ENCODE data around the gene CDH1.

DNA sequence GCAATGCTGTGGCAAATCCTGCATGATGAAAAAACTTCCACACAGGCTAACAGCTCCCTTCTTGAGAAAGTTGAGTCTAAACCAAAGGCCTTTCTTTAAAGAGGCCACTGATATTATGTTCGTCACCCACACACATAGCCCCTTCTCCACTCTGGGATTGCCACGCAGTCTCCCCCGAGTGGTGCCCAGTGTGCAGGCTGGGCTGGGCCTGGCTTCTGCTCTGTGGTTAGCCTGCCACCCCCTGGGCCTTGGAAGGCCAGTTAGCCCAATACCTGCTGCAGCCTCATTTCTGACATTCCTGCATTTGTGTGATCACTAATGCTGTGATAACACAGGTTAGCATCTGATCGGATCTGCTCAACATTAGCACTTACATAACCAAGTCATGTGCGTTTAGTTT is 47.2 kb upstream of the CDH1 start:
- no peak for TF ChIP-seq POLR2A (IDR thresholded peaks at IDR 0.05)
- TF ChIP-seq, protein P1, sequence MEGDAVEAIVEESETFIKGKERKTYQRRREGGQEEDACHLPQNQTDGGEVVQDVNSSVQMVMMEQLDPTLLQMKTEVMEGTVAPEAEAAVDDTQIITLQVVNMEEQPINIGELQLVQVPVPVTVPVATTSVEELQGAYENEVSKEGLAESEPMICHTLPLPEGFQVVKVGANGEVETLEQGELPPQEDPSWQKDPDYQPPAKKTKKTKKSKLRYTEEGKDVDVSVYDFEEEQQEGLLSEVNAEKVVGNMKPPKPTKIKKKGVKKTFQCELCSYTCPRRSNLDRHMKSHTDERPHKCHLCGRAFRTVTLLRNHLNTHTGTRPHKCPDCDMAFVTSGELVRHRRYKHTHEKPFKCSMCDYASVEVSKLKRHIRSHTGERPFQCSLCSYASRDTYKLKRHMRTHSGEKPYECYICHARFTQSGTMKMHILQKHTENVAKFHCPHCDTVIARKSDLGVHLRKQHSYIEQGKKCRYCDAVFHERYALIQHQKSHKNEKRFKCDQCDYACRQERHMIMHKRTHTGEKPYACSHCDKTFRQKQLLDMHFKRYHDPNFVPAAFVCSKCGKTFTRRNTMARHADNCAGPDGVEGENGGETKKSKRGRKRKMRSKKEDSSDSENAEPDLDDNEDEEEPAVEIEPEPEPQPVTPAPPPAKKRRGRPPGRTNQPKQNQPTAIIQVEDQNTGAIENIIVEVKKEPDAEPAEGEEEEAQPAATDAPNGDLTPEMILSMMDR (IDR thresholded peaks at IDR 0.05) = no peak
